SK-N-SH treated with all-trans-retinoic acid at 6 μM for 48 hours (cell line): ENCODE data around the gene GNAQ.
A peak's percentile ranks its signal among the peaks of the same experiment; 100 is the strongest.

Experiments used
- ATAC-seq: fragments of 200-7000 bp; cut with Tn5 transposase; 3 replicates; pipeline ENCODE4 v1.9.1; 2020; ENCODE audit warnings: mild to moderate bottlenecking, moderate library complexity
- ARNTL ChIP-seq: fragments of 450-650 bp; formaldehyde crosslinking; IDR thresholded peaks from 2 replicates; pipeline ENCODE4 v1.5.0; 2020; ENCODE audit warnings: low read depth, mild to moderate bottlenecking, moderate library complexity, borderline replicate concordance
- BACH2 ChIP-seq: fragments of 250-450 bp; sonication (Bioruptor Pico); IDR thresholded peaks from 2 replicates; pipeline ENCODE4 v1.9.0; 2021; ENCODE audit warnings: mild to moderate bottlenecking, borderline replicate concordance
- CSRNP3 ChIP-seq: fragments of 250-450 bp; sonication (Bioruptor Pico); IDR thresholded peaks from 2 replicates; pipeline ENCODE4 v1.5.1; 2021; ENCODE audit warnings: mild to moderate bottlenecking, moderate library complexity
- ESRRG ChIP-seq: fragments of 250-450 bp; sonication (Bioruptor Pico); IDR thresholded peaks from 2 replicates; pipeline ENCODE4 v1.6.1; 2021; ENCODE audit warnings: mild to moderate bottlenecking
- GLIS3 ChIP-seq: fragments of 250-450 bp; sonication (Bioruptor Pico); IDR thresholded peaks from 2 replicates; pipeline ENCODE4 v1.5.0; 2020; ENCODE audit warnings: mild to moderate bottlenecking, moderate library complexity
- ISL1 ChIP-seq: fragments of 250-450 bp; sonication (Bioruptor Pico); IDR thresholded peaks from 2 replicates; pipeline ENCODE4 v2.1.2; 2022; ENCODE audit warnings: mild to moderate bottlenecking, moderate library complexity
- OSR1 ChIP-seq: fragments of 250-450 bp; sonication (Bioruptor Pico); IDR thresholded peaks from 2 replicates; pipeline ENCODE4 v1.8.0; 2022; ENCODE audit warnings: moderate library complexity, mild to moderate bottlenecking, inconsistent platforms
- PATZ1 ChIP-seq: fragments of 250-450 bp; sonication (Bioruptor Pico); IDR thresholded peaks from 2 replicates; pipeline ENCODE4 v1.8.0; 2020; ENCODE audit warnings: mild to moderate bottlenecking, moderate library complexity, borderline replicate concordance
- POU6F1 ChIP-seq: fragments of 250-450 bp; sonication (Bioruptor Pico); IDR thresholded peaks from 2 replicates; pipeline ENCODE4 v1.8.0; 2021; ENCODE audit warnings: low read depth, mild to moderate bottlenecking, moderate library complexity, borderline replicate concordance
- PPARA ChIP-seq: fragments of 250-450 bp; sonication (Bioruptor Pico); IDR thresholded peaks from 2 replicates; pipeline ENCODE4 v1.5.0; 2020; ENCODE audit warnings: mild to moderate bottlenecking, borderline replicate concordance
- RARB ChIP-seq: fragments of 250-450 bp; sonication (Bioruptor Pico); IDR thresholded peaks from 2 replicates; pipeline ENCODE4 v1.8.0; 2021; ENCODE audit warnings: mild to moderate bottlenecking, moderate library complexity
- SNAI2 ChIP-seq: fragments of 250-450 bp; sonication (Bioruptor Pico); IDR thresholded peaks from 2 replicates; pipeline ENCODE4 v1.5.0; 2020; ENCODE audit warnings: mild to moderate bottlenecking, moderate library complexity
- TOX ChIP-seq: fragments of 250-450 bp; sonication (Bioruptor Pico); IDR thresholded peaks from 2 replicates; pipeline ENCODE4 v1.8.0; 2021; ENCODE audit warnings: mild to moderate bottlenecking, moderate library complexity, borderline replicate concordance
- TSHZ2 ChIP-seq: fragments of 250-450 bp; sonication (Bioruptor Pico); IDR thresholded peaks from 2 replicates; pipeline ENCODE4 v1.5.0; 2020; ENCODE audit warnings: mild to moderate bottlenecking, moderate library complexity
- ZC3H10 ChIP-seq: fragments of 250-450 bp; sonication (Bioruptor Pico); IDR thresholded peaks from 2 replicates; pipeline ENCODE4 v1.5.1; 2021; ENCODE audit warnings: mild to moderate bottlenecking, moderate library complexity
- ZFP3 ChIP-seq: fragments of 250-450 bp; sonication (Bioruptor Pico); IDR thresholded peaks from 2 replicates; pipeline ENCODE4 v1.5.0; 2020; ENCODE audit warnings: mild to moderate bottlenecking, moderate library complexity
- ZFP30 ChIP-seq: fragments of 450-650 bp; formaldehyde crosslinking; IDR thresholded peaks from 2 replicates; pipeline ENCODE4 v1.5.0; 2022; ENCODE audit warnings: mild to moderate bottlenecking, moderate library complexity
- ZNF70 ChIP-seq: fragments of 450-650 bp; formaldehyde crosslinking; IDR thresholded peaks from 2 replicates; pipeline ENCODE4 v1.5.0; 2020; ENCODE audit warnings: mild to moderate bottlenecking, moderate library complexity
- ZNF8 ChIP-seq: fragments of 450-650 bp; formaldehyde crosslinking; IDR thresholded peaks from 2 replicates; pipeline ENCODE4 v1.5.0; 2020; ENCODE audit warnings: mild to moderate bottlenecking, moderate library complexity
- TF ChIP-seq, protein P1 (sequence below): fragments of 250-450 bp; sonication (Bioruptor Pico); IDR thresholded peaks from 2 replicates; pipeline ENCODE4 v1.5.1; 2020; ENCODE audit warnings: low read depth, mild to moderate bottlenecking, moderate library complexity

The GNAQ gene

GRCh38 chr9:77953590-77953989 is 78.0 kb downstream of the GNAQ start:
- peak; percentile 66 for ATAC-seq

DNA sequence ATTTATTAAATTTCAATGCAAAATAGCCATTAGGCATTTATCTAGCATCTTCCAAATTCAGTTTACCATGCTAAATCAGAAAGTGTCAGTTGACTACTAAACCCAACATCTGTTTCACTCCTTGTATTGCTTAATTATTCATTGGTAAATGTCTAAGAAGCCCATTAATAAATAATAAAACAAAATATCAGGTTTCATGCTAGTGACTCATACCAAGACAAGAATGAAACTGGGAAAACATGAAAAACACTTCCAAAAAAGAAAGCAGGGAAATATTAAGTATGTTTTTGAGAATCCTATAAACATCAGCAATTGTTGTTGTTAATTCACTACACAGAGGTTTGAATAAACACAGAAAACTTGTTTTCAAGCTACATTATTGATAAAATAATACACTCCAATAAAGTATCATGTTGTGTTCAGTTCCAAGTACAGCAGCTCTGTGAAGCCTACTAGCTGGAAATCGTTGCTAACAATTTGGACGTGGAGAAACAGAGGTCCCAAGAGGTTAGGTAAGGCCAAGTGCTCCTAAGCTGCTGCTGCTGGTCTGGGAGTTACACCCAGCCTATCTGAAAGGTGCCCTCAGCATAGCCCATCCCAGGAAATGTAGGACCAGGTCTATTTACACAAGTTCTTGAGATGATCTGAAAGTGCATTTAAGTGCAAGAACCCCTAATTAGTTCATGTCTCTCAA is 78.8 kb downstream of the GNAQ start:
- TF ChIP-seq POU6F1 (CRISPR knock-in tag): no peak
- TF ChIP-seq ZNF8 (CRISPR knock-in tag): no peak
- no peak for TF ChIP-seq PPARA (CRISPR knock-in tag)
- TF ChIP-seq TOX (CRISPR knock-in tag): no peak
- TF ChIP-seq PATZ1 (CRISPR knock-in tag): no peak
- no peak for TF ChIP-seq ARNTL (CRISPR knock-in tag)
- no peak for TF ChIP-seq SNAI2
- no peak for TF ChIP-seq RARB
- no peak for TF ChIP-seq ZFP30 (CRISPR knock-in tag)
- TF ChIP-seq ISL1 (CRISPR knock-in tag): no peak
- no peak for TF ChIP-seq TSHZ2 (CRISPR knock-in tag)
- TF ChIP-seq OSR1 (CRISPR knock-in tag): no peak
- no peak for TF ChIP-seq ESRRG (CRISPR knock-in tag)
- TF ChIP-seq ZNF70 (CRISPR knock-in tag): no peak
- ATAC-seq: peak; percentile 28

More at GRCh38 chr9:77953590-77953989, 78.0 kb downstream of the GNAQ start:
- TF ChIP-seq ZFP30 (CRISPR knock-in tag): no peak
- TF ChIP-seq ZC3H10: no peak
- no peak for TF ChIP-seq GLIS3 (CRISPR knock-in tag)
- no peak for TF ChIP-seq ZNF8 (CRISPR knock-in tag)
- no peak for TF ChIP-seq BACH2 (CRISPR knock-in tag)
- no peak for TF ChIP-seq SNAI2
- TF ChIP-seq OSR1 (CRISPR knock-in tag): no peak

DNA sequence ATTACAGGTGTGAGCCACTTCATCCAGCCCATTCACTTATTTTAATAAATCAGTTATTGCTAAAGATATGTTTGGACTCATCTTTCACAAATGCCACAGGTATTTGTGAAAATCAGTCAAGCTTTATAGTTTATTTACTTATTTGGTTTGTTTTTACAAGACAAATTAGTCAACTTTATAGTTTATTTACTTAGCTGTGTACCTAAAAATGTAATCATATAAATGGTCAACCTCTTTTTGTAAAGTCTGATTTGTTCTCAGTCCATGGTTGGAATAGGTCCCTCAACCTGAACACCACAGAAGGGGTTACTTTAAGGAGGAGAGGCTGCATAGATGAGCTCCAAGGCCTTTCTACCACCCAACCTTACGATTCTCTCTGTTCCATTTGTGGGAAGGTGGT is 80.2 kb downstream of the GNAQ start:
- TF ChIP-seq TSHZ2 (CRISPR knock-in tag) (no peak), ZNF70 (CRISPR knock-in tag) (no peak), POU6F1 (CRISPR knock-in tag) (no peak), ZC3H10 (no peak), ZFP30 (CRISPR knock-in tag) (no peak), ZFP3 (CRISPR knock-in tag) (no peak), SNAI2 (no peak), BACH2 (CRISPR knock-in tag) (no peak), ISL1 (CRISPR knock-in tag) (no peak), CSRNP3 (no peak), OSR1 (CRISPR knock-in tag) (no peak), ZNF8 (CRISPR knock-in tag) (no peak)
- TF ChIP-seq, protein P1, sequence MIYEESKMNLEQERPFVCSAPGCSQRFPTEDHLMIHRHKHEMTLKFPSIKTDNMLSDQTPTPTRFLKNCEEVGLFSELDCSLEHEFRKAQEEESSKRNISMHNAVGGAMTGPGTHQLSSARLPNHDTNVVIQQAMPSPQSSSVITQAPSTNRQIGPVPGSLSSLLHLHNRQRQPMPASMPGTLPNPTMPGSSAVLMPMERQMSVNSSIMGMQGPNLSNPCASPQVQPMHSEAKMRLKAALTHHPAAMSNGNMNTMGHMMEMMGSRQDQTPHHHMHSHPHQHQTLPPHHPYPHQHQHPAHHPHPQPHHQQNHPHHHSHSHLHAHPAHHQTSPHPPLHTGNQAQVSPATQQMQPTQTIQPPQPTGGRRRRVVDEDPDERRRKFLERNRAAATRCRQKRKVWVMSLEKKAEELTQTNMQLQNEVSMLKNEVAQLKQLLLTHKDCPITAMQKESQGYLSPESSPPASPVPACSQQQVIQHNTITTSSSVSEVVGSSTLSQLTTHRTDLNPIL: no peak
- no peak for ATAC-seq
